Measurements from ENCODE around the gene NRG3.

DNA sequence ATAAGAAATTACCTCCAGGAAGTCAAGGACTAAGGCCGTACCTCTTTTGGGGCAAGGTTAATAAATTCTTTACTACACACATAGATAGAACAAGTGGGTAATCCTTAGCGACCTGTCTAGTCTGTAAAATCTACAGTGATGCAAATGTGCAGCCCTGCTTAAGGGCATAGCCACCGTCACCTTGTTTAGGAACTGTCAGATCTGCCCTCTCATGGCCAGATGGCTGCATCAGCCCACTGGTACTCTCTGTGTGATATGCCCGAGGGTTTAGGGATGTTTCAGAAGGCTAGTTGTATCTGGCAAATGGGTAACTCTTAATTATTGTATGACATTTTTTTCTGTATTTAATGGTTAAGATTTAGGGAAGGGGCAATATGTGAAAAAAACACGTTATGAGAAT, 74.3 kb downstream of the NRG3 start:
- TF ChIP-seq, protein P1, sequence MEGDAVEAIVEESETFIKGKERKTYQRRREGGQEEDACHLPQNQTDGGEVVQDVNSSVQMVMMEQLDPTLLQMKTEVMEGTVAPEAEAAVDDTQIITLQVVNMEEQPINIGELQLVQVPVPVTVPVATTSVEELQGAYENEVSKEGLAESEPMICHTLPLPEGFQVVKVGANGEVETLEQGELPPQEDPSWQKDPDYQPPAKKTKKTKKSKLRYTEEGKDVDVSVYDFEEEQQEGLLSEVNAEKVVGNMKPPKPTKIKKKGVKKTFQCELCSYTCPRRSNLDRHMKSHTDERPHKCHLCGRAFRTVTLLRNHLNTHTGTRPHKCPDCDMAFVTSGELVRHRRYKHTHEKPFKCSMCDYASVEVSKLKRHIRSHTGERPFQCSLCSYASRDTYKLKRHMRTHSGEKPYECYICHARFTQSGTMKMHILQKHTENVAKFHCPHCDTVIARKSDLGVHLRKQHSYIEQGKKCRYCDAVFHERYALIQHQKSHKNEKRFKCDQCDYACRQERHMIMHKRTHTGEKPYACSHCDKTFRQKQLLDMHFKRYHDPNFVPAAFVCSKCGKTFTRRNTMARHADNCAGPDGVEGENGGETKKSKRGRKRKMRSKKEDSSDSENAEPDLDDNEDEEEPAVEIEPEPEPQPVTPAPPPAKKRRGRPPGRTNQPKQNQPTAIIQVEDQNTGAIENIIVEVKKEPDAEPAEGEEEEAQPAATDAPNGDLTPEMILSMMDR (IDR thresholded peaks at IDR 0.05 in 2 of 3, conservative IDR thresholded peaks at IDR 0.05 in 1 of 3; ENCODE audit: borderline replicate concordance in 1 of 3, insufficient read depth in 1 of 3, low read depth in 2 of 3, low read length in 2 of 3), result no peak
- TF ChIP-seq JUND (IDR thresholded peaks at IDR 0.05), result no peak
- TF ChIP-seq POLR2AphosphoS5 (IDR thresholded peaks at IDR 0.05; ENCODE audit: low read depth, low read length), result no peak
- no peak for TF ChIP-seq SP1 (IDR thresholded peaks at IDR 0.05; ENCODE audit: low read depth)
- TF ChIP-seq POLR2A (IDR thresholded peaks at IDR 0.05; ENCODE audit: borderline replicate concordance, extremely low read depth, insufficient read depth, insufficient read length), result no peak
- no peak for TF ChIP-seq EZH2 (IDR thresholded peaks at IDR 0.05)
- TF ChIP-seq, protein P2, sequence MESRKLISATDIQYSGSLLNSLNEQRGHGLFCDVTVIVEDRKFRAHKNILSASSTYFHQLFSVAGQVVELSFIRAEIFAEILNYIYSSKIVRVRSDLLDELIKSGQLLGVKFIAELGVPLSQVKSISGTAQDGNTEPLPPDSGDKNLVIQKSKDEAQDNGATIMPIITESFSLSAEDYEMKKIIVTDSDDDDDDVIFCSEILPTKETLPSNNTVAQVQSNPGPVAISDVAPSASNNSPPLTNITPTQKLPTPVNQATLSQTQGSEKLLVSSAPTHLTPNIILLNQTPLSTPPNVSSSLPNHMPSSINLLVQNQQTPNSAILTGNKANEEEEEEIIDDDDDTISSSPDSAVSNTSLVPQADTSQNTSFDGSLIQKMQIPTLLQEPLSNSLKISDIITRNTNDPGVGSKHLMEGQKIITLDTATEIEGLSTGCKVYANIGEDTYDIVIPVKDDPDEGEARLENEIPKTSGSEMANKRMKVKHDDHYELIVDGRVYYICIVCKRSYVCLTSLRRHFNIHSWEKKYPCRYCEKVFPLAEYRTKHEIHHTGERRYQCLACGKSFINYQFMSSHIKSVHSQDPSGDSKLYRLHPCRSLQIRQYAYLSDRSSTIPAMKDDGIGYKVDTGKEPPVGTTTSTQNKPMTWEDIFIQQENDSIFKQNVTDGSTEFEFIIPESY (IDR thresholded peaks at IDR 0.05; ENCODE audit: extremely low read depth, insufficient replicate concordance, low read length), result no peak
- no peak for TF ChIP-seq TCF7L2 (IDR thresholded peaks at IDR 0.05; ENCODE audit: borderline replicate concordance, extremely low read depth, insufficient read depth, insufficient read length)
- TF ChIP-seq, protein P3, sequence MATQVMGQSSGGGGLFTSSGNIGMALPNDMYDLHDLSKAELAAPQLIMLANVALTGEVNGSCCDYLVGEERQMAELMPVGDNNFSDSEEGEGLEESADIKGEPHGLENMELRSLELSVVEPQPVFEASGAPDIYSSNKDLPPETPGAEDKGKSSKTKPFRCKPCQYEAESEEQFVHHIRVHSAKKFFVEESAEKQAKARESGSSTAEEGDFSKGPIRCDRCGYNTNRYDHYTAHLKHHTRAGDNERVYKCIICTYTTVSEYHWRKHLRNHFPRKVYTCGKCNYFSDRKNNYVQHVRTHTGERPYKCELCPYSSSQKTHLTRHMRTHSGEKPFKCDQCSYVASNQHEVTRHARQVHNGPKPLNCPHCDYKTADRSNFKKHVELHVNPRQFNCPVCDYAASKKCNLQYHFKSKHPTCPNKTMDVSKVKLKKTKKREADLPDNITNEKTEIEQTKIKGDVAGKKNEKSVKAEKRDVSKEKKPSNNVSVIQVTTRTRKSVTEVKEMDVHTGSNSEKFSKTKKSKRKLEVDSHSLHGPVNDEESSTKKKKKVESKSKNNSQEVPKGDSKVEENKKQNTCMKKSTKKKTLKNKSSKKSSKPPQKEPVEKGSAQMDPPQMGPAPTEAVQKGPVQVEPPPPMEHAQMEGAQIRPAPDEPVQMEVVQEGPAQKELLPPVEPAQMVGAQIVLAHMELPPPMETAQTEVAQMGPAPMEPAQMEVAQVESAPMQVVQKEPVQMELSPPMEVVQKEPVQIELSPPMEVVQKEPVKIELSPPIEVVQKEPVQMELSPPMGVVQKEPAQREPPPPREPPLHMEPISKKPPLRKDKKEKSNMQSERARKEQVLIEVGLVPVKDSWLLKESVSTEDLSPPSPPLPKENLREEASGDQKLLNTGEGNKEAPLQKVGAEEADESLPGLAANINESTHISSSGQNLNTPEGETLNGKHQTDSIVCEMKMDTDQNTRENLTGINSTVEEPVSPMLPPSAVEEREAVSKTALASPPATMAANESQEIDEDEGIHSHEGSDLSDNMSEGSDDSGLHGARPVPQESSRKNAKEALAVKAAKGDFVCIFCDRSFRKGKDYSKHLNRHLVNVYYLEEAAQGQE (IDR thresholded peaks at IDR 0.05; ENCODE audit: low read depth), result no peak
- no peak for TF ChIP-seq RAD21 (IDR thresholded peaks at IDR 0.05; ENCODE audit: low read depth)
- TF ChIP-seq ZFX (IDR thresholded peaks at IDR 0.05), result no peak
- TF ChIP-seq EZH2phosphoT487 (IDR thresholded peaks at IDR 0.05; ENCODE audit: borderline replicate concordance), result no peak
- no peak for TF ChIP-seq ZNF274 (IDR thresholded peaks at IDR 0.05; ENCODE audit: low read depth, low read length)
- TF ChIP-seq CEBPB (IDR thresholded peaks at IDR 0.05; ENCODE audit: low read depth), result no peak
